ENCODE data around the gene CHTOP.

- TF ChIP-seq CTCF (IDR thresholded peaks at IDR 0.05): peak in 5 of 6 experiments; percentile 54 to 88 (median 61)
- TF ChIP-seq POLR2A (IDR thresholded peaks at IDR 0.05): no peak
Measured at GRCh38 chr1:153617663-153618062, 16.2 kb upstream of the CHTOP start.
